DMS114 treated with DMSO at 0.1 percent for 48 hours (cell line): ENCODE measurements around the gene PDE4C.
A peak's percentile ranks its signal among the peaks of the same experiment; 100 is the strongest.
"Not testable (repeated sequence)": the region's sequence is repeated elsewhere in the genome, so short reads cannot be mapped to it uniquely, and the experiment has no call there.

Experiments
- DNase-seq: peaks from one replicate; lab custom pipeline; 2025; ENCODE audit not compliant: unreplicated experiment; lab: John Stamatoyannopoulos, UW

PDE4C gene

GRCh38 chr19:18224525-18225354 lies 1.5 kb downstream of the PDE4C start:
- peak; percentile 95 for DNase-seq

GRCh38 chr19:18223860-18224524 lies 2.2 kb downstream of the PDE4C start:
- DNase-seq = peak; percentile 27

GRCh38 chr19:18221815-18222725 lies 4.2 kb downstream of the PDE4C start:
- DNase-seq = no peak

GRCh38 chr19:18220632-18221275 lies 5.5 kb downstream of the PDE4C start:
- DNase-seq = no peak

- DNase-seq = no peak
These were observed 6.2 kb downstream of the PDE4C start for GRCh38 chr19:18219911-18220631.

- DNase-seq = no peak
These were observed 7.6 kb downstream of the PDE4C start for GRCh38 chr19:18218600-18218999.

GRCh38 chr19:18218159-18218558 lies 8.1 kb downstream of the PDE4C start:
- no peak for DNase-seq

GRCh38 chr19:18216789-18217188 lies 9.4 kb downstream of the PDE4C start:
- no peak for DNase-seq

GRCh38 chr19:18214779-18215433 lies 11.3 kb downstream of the PDE4C start:
- no peak for DNase-seq

GRCh38 chr19:18211683-18212082 lies 14.6 kb downstream of the PDE4C start:
- DNase-seq = no peak

GRCh38 chr19:18209912-18210311 lies 16.3 kb downstream of the PDE4C start:
- DNase-seq = not testable (repeated sequence)

GRCh38 chr19:18208098-18208951 lies 17.9 kb downstream of the PDE4C start:
- DNase-seq = no peak

- no peak for DNase-seq
These were observed 20.2 kb downstream of the PDE4C start for GRCh38 chr19:18206018-18206417.

- DNase-seq = no peak
These were observed 20.9 kb downstream of the PDE4C start for GRCh38 chr19:18205200-18205892.

GRCh38 chr19:18204394-18205199 lies 21.6 kb downstream of the PDE4C start:
- peak; percentile 93 for DNase-seq

- DNase-seq = peak; percentile 99
These were observed 22.3 kb downstream of the PDE4C start, which contains the start of gene RAB3A for GRCh38 chr19:18203863-18204393. RAB3A (minus strand) TSS chr19:18204042; CDS start chr19:18202740, 1,302 bp downstream.

GRCh38 chr19:18203408-18203862 lies 22.8 kb downstream of the PDE4C start:
- DNase-seq = no peak
